GM19351 (cell line): ENCODE data around the gene ZNF132.

Source experiments
- ATAC-seq: cut with Tn5 transposase; IDR thresholded peaks from one replicate; pipeline ENCODE4 v1.9.1; 2021; ENCODE audit warnings: mild to moderate bottlenecking, moderate library complexity; ENCODE audit not compliant: unreplicated experiment

Gene ZNF132

DNA sequence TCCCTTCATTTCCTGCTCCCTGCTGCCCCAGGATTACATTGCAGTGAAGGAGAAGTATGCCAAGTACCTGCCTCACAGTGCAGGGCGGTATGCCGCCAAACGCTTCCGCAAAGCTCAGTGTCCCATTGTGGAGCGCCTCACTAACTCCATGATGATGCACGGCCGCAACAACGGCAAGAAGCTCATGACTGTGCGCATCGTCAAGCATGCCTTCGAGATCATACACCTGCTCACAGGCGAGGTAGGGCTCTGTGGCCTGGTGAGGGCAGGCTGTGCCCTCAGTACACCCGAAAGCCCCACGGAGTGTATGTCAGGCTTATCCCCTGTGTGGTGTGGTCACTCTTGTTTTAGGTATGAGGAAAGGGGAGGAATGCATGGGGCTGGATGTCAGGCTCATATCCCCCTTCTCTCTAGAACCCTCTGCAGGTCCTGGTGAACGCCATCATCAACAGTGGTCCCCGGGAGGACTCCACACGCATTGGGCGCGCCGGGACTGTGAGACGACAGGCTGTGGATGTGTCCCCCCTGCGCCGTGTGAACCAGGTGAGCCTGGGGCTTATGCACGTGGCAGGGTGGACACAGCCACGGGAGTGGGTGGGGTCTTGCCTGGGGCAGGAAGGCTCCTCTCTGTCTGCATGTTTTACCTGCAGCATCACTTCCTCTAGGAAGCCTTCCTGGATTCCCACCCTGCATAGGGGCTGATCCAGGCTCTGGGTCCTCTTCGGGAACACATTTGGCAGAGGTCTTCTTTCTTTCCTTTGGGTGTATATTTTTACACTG, 46.8 kb downstream of the ZNF132 start:
- no peak for ATAC-seq

DNA sequence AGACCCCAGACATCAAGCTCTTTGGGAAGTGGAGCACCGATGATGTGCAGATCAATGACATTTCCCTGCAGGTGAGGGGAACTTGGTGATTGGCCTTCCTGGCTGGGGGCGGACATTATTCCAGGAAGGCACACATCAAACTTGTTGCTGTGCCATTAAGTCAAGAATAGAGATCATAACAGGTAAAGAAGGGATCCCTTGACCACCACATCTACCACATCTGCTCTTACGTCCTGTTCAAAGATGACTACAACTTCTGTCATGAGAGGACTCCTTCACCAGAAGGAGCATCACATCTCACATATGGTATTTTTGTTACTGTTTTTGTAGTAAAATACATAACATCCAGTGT, 51.8 kb downstream of the ZNF132 start:
- no peak for ATAC-seq

DNA sequence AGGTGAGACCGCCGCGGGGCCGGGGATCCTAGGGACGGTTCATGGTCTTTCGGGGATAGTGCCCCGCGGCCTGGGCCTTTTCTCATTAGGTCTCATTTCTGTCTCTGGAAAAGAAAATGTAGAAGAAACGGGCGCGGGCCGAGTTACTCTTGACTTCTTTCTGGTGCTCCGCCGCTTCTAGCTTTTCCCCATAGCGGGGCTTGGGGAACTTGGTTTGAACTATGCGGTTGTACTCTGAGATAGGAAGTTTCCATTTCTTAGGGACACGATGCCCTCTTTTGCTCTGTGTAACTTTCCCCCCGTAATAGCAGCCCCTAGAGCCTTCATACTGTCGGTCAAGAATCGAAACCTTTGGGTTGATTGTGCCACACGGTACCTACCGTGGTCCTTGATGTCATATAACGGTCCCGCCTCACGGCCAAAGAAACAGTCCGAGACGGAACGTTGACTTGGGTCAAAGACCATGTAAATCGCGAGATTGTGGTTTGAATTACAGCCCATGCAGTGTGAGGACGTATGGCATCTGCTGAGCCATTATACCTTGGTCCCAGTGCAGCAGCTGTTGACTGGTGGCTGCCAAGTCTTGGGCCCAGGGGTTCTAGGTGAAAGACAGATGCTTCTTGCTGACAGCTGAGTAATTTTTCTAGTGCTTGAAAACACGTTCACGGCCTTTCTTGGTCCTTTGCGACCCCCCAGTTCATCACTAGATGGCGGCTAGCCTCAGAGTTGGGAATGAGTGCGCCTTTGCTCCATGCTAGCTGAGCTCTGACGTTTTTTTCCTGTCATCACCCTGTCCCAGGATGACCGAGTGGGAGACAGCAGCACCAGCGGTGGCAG, 52.4 kb downstream of the ZNF132 start:
- no peak for ATAC-seq

DNA sequence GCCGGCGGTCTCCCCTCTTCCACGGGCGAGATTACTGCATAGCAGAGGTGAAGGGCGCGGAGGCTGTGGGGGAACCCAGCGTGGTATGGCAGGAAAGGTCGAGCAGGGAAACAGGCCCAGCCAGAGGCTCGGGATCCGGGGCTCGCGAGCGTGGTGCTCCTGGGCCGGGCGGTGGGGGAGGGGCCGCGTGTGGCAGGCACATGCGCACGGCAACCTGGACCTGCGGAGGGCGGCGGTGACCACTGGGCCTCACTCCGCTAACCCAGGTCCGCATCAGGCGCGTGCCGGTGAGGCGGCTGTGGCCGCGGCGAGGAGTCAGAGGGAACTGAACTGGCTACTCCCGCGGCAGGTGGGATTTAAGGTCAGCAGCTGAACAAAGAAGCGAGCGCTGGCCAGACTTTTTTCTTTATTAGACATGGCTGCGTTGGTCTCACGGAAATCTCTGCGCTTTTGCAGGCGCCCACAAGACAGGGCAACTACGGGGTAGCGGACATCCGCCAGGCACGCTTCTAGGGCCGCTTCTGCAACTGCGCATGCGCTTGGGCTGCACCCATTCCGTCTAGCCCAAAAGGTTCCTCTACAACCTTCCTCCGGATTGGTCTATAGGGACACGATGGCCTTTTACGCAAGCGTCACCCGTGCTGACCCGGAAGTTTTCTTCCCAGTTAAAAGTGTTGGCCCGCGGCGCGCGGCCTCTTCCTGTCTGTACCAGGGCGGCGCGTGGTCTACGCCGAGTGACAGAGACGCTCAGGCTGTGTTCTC, 53.2 kb downstream of the ZNF132 start, which contains the start of gene RPS5:
Gene RPS5 (plus strand): TSS at position 694 of the 762 bp plus-strand sequence. CDS start 869 bp downstream, outside the sequence.
- ATAC-seq = peak; percentile 79

DNA sequence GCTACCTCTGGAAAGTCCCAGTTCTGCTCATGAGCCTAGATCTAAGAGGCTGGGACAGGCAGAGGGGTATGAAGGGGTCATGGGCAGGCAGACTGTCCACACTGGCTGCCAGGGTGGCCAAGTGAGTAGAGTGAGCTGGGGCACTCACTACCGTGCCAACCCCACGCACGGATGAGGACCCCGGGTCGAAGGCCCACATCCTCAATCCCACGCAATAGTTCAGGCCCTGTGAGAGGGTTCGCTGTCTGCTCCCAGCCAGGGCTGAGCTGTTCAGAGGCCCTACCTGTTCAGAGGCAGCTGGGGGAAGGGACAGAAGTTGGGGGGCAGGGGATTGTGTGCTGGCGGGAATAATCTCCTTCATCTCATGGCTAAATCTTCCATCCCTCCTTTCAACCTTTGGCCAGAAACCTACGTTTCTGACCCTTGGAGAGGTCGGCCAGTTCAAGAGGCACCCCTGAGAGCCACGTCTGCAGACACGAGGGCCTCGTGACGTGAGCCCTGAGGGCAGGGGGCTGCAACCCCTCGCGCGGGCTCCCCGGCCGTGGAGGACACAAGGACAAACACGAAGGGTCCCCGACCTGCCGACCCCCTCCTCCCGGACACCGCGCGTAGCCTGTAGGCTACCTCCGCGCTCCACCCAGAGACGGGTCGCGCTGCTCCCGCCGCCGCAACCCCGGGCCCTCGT, 53.9 kb downstream of the ZNF132 start:
- peak; percentile 2 for ATAC-seq

DNA sequence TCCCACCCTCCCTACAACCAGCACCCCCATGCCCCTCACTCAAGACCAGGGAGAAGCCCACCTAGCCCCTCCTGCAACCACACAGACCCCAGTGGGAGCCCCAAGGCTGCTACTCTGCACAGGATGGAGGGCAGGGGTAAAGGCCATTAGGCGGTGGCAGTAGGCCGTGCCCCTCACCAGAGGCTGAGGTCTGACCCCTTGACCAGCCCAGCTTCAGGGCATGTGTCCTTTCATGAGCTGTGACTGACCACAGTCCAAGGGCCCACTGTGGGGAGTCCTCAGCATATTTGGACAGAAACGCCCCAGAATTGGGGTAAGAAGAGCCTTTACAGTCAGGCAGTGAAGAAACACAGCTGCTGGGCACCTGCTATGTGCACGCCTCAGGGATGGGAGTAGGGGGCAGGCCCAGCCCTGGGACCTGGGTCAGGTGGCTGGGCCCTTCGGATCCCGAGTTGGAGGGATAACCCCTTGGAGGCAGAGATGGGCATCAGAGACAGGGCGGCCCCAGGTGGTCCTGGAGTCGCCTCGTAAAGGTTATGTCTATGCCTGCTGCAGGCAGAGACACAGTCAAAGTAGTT, 54.6 kb downstream of the ZNF132 start:
- no peak for ATAC-seq

DNA sequence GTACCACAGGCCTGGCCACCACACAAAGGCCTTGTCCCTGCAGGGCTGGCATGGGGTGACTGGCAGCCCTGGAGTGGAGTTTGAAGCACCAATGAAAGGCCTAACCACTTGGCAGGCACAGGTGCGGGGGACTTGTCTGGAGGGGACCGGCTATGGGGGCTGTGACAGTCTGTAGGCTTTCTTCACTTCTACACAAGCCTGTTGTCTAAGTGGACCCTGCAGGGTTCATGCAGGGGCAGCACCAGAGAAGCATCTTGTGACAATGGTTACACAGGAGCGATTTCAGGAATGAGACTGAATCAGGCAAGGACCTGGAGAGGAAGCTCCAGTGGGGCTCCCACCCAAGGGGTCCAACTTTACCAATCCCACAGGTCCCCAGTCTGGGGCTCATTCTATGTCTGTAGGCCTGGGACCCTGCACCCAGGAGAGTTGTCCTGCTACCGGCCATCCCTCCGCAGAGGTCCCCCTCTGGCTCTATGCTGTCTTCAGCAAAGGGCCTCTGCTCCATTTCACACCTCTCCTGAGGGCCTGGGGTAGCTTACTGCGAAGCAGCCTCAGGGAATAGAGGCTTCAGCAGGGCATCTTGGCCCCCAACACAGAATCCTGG, 56.9 kb downstream of the ZNF132 start:
- ATAC-seq = no peak
